H1 (cell line): Measurements from ENCODE around the gene COL4A1. TPM values are rescaled to one million over a fixed set of nuclear protein-coding genes. Genes with fewer than 3 reads are reported as not detected.

ENCODE experiments used
- CREB1 ChIP-seq: IDR thresholded peaks from 2 replicates; pipeline ENCODE4 v1.6.1; 2012; ENCODE audit warnings: inconsistent platforms
- JUN ChIP-seq: IDR thresholded peaks from 2 replicates; pipeline ENCODE4 v1.6.1; 2011; ENCODE audit warnings: low read depth, mild to moderate bottlenecking, improper control_type of control experiment, low read length
- KDM5A ChIP-seq: fragments of 200-600 bp; IDR thresholded peaks from 2 replicates; pipeline ENCODE4 v1.7.1; 2012; ENCODE audit warnings: mild to moderate bottlenecking, low read length, inconsistent platforms, mixed read lengths
- POLR2AphosphoS5 ChIP-seq: IDR thresholded peaks from 2 replicates; pipeline ENCODE4 v1.6.1; 2011; ENCODE audit warnings: low read depth, low read length
- SRF ChIP-seq: IDR thresholded peaks from 2 replicates; pipeline ENCODE4 v1.6.1; 2011; ENCODE audit warnings: mild to moderate bottlenecking, low read depth, low read length, moderate library complexity
- TAF7 ChIP-seq: optimal IDR thresholded peaks from 2 replicates; pipeline ENCODE3; 2011; ENCODE audit warnings: low read depth, mild to moderate bottlenecking, inconsistent platforms, low read length, moderate library complexity, borderline replicate concordance
- TCF12 ChIP-seq: IDR thresholded peaks from 2 replicates; pipeline ENCODE4 v1.6.1; 2011; ENCODE audit warnings: low read depth, mild to moderate bottlenecking, low read length
- polyA plus RNA-seq, 7 experiments: library from polyadenylated mRNA; depleted of rRNA in 3 of 7; stranded (reverse) in 5 of 7; unstranded in 2 of 7; fragments of >200 nt in 5 of 7; fragments of 200-250 nt in 2 of 7; gene quantifications; 1 replicate in 5 of 7; 2 replicates in 1 of 7; 4 replicates in 1 of 7; pipeline versions ENCODE4 v1.2.1 to v1.2.3, GENCODE V29; 2011 to 2013; ENCODE audit warnings: missing spikeins in 2 of 7, mixed read lengths in 2 of 7
- total RNA-seq: library from RNA; stranded (reverse); fragmentation: NEBNext Ultra II Directional; extraction: Animal tissue kit (Norgen Biotek cat#: 25700); gene quantifications from 2 replicates; pipeline ENCODE4 v1.2.1, GENCODE V29; 2021
- TF ChIP-seq, protein P1 (sequence below): fragments of 300-600 bp; sonication (generic); IDR thresholded peaks from 2 replicates; pipeline ENCODE4 v1.7.1; 2012; ENCODE audit warnings: low read length, moderate library complexity, mild to moderate bottlenecking, inconsistent platforms; ENCODE audit not compliant: insufficient replicate concordance
- TF ChIP-seq, protein P2 (sequence below): IDR thresholded peaks from 2 replicates; pipeline ENCODE4 v1.6.1; 2011; ENCODE audit warnings: low read length, improper control_type of control experiment

COL4A1 gene
- total and polyA plus RNA-seq, 2 of the 8 experiments (the other 6 are each of a cell fraction or from before 2014, with no cell fraction given): 30.7 to 82.0 TPM

DNA sequence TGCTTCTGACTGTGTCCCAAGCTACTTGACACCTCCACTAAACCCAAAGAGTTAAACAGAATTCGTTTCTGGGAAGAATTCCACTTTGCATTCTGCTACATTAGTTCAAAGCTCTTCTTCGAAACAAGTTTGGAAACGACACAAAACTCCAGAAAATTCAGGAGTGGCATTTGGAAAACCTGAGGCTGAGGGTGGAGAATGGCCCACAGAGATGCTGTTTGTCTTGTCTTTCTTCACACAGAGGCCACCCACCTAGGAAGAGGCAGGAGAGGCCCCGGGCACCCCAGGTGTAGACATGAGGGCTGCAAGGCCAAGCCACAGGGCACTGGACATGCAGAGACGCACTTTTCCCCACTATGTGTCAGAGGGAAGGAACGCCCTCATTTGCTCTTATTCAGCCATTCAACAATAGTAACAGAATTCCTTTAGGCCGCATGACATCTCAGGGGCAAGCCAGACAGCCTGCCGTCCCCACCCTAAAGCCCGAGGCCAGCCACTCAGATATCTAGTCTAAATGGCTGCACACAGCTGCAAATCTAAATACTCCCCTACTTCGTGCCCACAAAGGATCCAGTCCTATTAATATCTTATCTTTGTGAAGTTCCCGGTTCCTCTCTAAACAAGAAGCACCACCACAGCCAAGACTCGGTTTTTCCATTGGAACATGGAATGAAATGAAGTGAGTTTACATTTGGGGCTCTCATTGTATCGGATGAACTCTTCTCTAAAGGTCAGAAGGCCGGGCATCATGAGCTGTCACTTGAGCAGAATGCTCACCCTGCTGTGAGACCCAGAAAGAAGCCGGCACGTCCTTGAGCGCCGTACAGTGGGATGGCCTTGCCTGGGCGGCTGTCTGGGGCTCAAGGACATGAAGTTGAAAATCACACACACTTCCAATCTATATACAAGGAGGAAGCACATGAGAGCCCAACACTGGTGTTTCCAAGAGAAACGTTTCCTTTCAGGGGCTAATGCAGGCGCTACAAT lies 19.8 kb downstream of the COL4A1 start (continued):
- TF ChIP-seq, protein P1, sequence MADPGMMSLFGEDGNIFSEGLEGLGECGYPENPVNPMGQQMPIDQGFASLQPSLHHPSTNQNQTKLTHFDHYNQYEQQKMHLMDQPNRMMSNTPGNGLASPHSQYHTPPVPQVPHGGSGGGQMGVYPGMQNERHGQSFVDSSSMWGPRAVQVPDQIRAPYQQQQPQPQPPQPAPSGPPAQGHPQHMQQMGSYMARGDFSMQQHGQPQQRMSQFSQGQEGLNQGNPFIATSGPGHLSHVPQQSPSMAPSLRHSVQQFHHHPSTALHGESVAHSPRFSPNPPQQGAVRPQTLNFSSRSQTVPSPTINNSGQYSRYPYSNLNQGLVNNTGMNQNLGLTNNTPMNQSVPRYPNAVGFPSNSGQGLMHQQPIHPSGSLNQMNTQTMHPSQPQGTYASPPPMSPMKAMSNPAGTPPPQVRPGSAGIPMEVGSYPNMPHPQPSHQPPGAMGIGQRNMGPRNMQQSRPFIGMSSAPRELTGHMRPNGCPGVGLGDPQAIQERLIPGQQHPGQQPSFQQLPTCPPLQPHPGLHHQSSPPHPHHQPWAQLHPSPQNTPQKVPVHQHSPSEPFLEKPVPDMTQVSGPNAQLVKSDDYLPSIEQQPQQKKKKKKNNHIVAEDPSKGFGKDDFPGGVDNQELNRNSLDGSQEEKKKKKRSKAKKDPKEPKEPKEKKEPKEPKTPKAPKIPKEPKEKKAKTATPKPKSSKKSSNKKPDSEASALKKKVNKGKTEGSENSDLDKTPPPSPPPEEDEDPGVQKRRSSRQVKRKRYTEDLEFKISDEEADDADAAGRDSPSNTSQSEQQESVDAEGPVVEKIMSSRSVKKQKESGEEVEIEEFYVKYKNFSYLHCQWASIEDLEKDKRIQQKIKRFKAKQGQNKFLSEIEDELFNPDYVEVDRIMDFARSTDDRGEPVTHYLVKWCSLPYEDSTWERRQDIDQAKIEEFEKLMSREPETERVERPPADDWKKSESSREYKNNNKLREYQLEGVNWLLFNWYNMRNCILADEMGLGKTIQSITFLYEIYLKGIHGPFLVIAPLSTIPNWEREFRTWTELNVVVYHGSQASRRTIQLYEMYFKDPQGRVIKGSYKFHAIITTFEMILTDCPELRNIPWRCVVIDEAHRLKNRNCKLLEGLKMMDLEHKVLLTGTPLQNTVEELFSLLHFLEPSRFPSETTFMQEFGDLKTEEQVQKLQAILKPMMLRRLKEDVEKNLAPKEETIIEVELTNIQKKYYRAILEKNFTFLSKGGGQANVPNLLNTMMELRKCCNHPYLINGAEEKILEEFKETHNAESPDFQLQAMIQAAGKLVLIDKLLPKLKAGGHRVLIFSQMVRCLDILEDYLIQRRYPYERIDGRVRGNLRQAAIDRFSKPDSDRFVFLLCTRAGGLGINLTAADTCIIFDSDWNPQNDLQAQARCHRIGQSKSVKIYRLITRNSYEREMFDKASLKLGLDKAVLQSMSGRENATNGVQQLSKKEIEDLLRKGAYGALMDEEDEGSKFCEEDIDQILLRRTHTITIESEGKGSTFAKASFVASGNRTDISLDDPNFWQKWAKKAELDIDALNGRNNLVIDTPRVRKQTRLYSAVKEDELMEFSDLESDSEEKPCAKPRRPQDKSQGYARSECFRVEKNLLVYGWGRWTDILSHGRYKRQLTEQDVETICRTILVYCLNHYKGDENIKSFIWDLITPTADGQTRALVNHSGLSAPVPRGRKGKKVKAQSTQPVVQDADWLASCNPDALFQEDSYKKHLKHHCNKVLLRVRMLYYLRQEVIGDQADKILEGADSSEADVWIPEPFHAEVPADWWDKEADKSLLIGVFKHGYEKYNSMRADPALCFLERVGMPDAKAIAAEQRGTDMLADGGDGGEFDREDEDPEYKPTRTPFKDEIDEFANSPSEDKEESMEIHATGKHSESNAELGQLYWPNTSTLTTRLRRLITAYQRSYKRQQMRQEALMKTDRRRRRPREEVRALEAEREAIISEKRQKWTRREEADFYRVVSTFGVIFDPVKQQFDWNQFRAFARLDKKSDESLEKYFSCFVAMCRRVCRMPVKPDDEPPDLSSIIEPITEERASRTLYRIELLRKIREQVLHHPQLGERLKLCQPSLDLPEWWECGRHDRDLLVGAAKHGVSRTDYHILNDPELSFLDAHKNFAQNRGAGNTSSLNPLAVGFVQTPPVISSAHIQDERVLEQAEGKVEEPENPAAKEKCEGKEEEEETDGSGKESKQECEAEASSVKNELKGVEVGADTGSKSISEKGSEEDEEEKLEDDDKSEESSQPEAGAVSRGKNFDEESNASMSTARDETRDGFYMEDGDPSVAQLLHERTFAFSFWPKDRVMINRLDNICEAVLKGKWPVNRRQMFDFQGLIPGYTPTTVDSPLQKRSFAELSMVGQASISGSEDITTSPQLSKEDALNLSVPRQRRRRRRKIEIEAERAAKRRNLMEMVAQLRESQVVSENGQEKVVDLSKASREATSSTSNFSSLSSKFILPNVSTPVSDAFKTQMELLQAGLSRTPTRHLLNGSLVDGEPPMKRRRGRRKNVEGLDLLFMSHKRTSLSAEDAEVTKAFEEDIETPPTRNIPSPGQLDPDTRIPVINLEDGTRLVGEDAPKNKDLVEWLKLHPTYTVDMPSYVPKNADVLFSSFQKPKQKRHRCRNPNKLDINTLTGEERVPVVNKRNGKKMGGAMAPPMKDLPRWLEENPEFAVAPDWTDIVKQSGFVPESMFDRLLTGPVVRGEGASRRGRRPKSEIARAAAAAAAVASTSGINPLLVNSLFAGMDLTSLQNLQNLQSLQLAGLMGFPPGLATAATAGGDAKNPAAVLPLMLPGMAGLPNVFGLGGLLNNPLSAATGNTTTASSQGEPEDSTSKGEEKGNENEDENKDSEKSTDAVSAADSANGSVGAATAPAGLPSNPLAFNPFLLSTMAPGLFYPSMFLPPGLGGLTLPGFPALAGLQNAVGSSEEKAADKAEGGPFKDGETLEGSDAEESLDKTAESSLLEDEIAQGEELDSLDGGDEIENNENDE: no peak
- TF ChIP-seq KDM5A (no peak), TAF7 (no peak), SRF (no peak), JUN (no peak), CREB1 (no peak), POLR2AphosphoS5 (no peak), TCF12 (no peak)
- TF ChIP-seq, protein P2, sequence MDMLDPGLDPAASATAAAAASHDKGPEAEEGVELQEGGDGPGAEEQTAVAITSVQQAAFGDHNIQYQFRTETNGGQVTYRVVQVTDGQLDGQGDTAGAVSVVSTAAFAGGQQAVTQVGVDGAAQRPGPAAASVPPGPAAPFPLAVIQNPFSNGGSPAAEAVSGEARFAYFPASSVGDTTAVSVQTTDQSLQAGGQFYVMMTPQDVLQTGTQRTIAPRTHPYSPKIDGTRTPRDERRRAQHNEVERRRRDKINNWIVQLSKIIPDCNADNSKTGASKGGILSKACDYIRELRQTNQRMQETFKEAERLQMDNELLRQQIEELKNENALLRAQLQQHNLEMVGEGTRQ: no peak
